ENCODE data around the gene FAM177A1. TPM values are rescaled to one million over a fixed set of nuclear protein-coding genes. Genes with fewer than 3 reads are reported as not detected.
"Not testable (repeated sequence)": the region's sequence is repeated elsewhere in the genome, so short reads cannot be mapped to it uniquely, and the experiment has no call there.

The FAM177A1 gene
- total RNA-seq, 4 donors from 2014 or later: 12.4 to 82.2 (median 36.7) TPM

DNA sequence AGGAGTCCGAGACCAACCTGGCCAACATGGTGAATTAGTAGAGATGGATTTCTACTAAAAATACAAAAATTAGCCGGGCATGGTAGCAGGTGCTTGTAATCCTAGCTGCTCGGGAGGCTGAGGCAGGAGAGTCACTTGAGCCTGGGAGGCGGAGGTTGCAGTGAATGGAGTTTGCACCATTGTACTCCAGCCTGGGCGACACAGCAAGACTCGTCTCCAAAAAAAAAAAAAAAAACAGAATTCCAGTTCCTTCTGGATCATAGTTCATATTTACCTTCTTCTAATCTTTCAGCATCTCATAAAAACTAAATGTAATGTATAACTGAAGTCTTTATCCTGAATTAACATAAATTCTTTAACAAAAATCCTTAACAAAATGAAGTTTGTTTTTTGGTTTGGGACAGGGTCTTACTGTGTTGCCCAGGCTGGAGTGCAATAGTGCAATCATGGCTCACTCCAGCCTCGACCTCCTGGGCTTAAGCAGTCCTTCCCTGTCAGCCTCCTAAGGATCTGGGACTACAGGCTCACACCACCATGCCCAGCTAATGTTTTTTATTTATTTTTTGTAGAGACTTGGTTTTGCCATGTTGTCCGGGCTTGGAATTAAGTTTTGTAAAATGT, 37.6 kb downstream of the FAM177A1 start:
- H3K27ac ChIP-seq: no peak overlapping the region
- H3K9me3 ChIP-seq: no peaks in the 10 kb centered on the region
- intact Hi-C loops (cut with DNase I; ENCODE audit: low total_unique reads): no loop called here
- H3K36me3 ChIP-seq: no peaks in the 10 kb centered on the region
- no peak for TF ChIP-seq POLR2A (IDR thresholded peaks at IDR 0.05)
- TF ChIP-seq CTCF (IDR thresholded peaks at IDR 0.05): no peak
- no peak overlapping the region for H3K4me3 ChIP-seq
- H3K4me1 ChIP-seq: no peaks in the 10 kb centered on the region
- no peak for DNase-seq
- H3K27me3 ChIP-seq: no peaks in the 10 kb centered on the region

DNA sequence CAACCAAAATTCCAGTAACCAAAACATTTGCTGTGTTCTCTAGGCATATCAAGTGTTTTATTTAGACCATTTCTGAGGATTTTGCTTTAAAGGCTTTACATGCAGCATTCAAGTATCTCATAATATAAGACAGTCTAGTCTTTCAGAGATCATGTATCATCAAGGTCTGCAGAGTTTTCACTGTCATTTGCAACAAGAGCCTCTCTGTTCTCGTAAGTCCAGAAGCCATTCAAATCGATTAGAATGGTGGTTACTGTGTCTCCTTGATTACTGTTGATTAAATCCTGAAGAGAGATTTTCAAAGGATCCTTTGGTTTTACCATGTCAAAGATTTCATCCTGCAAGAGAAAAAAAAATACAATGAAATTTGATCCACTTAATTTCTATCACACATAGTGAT, 39.4 kb downstream of the FAM177A1 start:
- no peaks in the 10 kb centered on the region for H3K36me3 ChIP-seq
- intact Hi-C loops (cut with DNase I; ENCODE audit: low total_unique reads): no loop called here

GRCh38 chr14:35088514-35088913, 42.4 kb downstream of the FAM177A1 start:
- Histone ChIP-seq H3K27me3 (no peaks in the 10 kb centered on the region), H3K4me1 (no peaks in the 10 kb centered on the region), H3K9me3 (no peaks in the 10 kb centered on the region), H3K4me3 (no peak overlapping the region), H3K36me3 (no peaks in the 10 kb centered on the region), H3K27ac (no peak overlapping the region)
- TF ChIP-seq POLR2A (IDR thresholded peaks at IDR 0.05) (no peak), CTCF (IDR thresholded peaks at IDR 0.05) (no peak)
- DNase-seq: no peak
- intact Hi-C loops (cut with DNase I; ENCODE audit: low total_unique reads): no loop called here

More for the DNA sequence above, 39.4 kb downstream of the FAM177A1 start:
- Histone ChIP-seq H3K4me1 (no peaks in the 10 kb centered on the region), H3K27ac (no peak overlapping the region), H3K27me3 (no peaks in the 10 kb centered on the region), H3K4me3 (no peak overlapping the region), H3K9me3 (no peaks in the 10 kb centered on the region)
- no peak for TF ChIP-seq POLR2A (IDR thresholded peaks at IDR 0.05)
- no peak for DNase-seq

DNA sequence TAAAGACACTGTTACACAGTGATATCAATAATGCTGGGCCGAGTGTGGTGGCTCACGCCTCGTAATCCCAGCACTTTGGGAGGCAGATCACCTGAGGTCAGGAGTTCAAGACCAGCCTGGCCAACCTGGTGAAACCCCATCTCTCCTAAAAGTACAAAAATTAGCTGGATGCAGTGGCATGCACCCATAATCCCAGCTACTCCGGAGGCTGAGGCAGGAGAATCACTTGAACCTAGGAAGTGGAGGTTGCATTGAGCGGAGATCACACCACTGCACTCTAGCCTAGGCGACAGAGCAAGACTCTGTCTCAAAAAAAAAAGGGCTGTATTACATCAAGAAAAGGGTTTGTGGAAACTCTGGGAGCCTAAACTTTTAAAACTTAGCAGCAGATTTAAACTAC, 48.6 kb downstream of the FAM177A1 start:
- H3K27me3 ChIP-seq; H3K36me3 ChIP-seq; H3K9me3 ChIP-seq; DNase-seq; H3K4me3 ChIP-seq; H3K27ac ChIP-seq; intact Hi-C loops (cut with DNase I; ENCODE audit: low total_unique reads); H3K4me1 ChIP-seq: not testable (repeated sequence)

DNA sequence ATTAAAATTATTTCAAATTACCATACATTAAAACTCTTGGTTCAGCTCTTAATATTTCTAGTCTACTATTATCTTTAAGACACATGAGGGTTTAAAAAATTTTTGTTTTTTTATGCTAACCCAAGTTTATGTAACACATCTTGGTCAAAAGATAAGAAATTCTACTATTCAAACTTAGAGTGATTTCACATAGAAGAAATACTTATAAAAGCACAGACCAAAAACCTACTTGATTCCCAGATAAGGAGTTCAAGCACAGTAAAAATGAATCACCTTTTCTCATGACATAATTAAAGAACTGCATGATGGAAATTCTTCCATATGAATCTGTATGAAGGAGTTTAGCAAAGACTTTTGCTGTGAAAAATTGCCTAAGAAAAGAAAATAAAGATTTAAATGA, 61.8 kb downstream of the FAM177A1 start:
- no peak for TF ChIP-seq CTCF (IDR thresholded peaks at IDR 0.05)
- TF ChIP-seq POLR2A (IDR thresholded peaks at IDR 0.05): no peak
- Histone ChIP-seq H3K27me3 (no peaks in the 10 kb centered on the region), H3K27ac (no peak overlapping the region), H3K36me3 (no peaks in the 10 kb centered on the region), H3K4me1 (no peaks in the 10 kb centered on the region), H3K9me3 (no peaks in the 10 kb centered on the region), H3K4me3 (no peak overlapping the region)
- no peak for DNase-seq
- intact Hi-C loops (cut with DNase I; ENCODE audit: low total_unique reads): no loop called here

DNA sequence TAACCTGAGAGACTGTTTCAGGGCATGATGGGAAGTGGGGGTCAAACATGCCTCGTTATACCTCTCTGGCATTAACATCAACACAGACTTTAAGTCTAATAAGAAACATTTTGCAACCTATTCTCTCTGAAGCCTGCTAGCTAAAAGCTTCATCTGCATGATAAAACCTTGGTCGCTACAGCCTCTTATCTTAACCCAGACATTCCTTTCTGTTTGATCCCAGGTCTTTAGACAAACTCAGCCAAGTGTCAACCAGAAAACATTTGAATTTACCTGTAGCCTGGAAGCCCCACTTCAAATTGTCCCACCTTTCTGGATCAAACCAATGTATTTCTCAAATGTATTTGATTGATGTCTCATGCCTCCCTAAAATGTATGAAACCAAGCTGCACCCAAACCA, 66.6 kb downstream of the FAM177A1 start:
- TF ChIP-seq CTCF (IDR thresholded peaks at IDR 0.05) (no peak), POLR2A (IDR thresholded peaks at IDR 0.05) (no peak)
- no peak for DNase-seq
- Histone ChIP-seq H3K27me3 (no peaks in the 10 kb centered on the region), H3K27ac (no peak overlapping the region), H3K4me3 (no peak overlapping the region), H3K9me3 (no peaks in the 10 kb centered on the region), H3K36me3 (no peaks in the 10 kb centered on the region), H3K4me1 (no peaks in the 10 kb centered on the region)
- intact Hi-C loops (cut with DNase I; ENCODE audit: low total_unique reads): no loop called here
